Left lung (tissue), 10 donors: ENCODE results near the gene DSC3. TPM values are rescaled to one million over a fixed set of nuclear protein-coding genes. Genes with fewer than 3 reads are reported as not detected.

Experiments used
- ATAC-seq: fragments of 200-7000 bp; cut with Tn5 transposase; one replicate; pipeline ENCODE4 v1.9.1; 2020; ENCODE audit warnings: moderate library complexity
- DNase-seq, 4 donors: peaks; one replicate each; pipeline ENCODE4 v3.0.0-alpha.2; 2013 to 2020
- H3K27ac ChIP-seq, 2 donors: fragments of 200-600 bp; sonication (generic) in 1 of 2; one replicate each; pipeline versions ENCODE4 v1.5.0 to v1.8.0; 2020 to 2021
- H3K27me3 ChIP-seq, 2 donors: fragments of 200-600 bp; sonication (generic) in 1 of 2; one replicate each; pipeline versions ENCODE4 v1.5.0 to v1.8.0; 2020 to 2021
- H3K36me3 ChIP-seq, 2 donors: fragments of 200-600 bp; sonication (generic) in 1 of 2; one replicate each; pipeline versions ENCODE4 v1.5.0 to v1.8.0; 2020 to 2021
- H3K4me1 ChIP-seq, 2 donors: fragments of 200-600 bp; one replicate each; pipeline ENCODE4 v1.8.0; 2021
- H3K4me3 ChIP-seq, 2 donors: fragments of 200-600 bp; sonication (generic) in 1 of 2; one replicate each; pipeline versions ENCODE4 v1.5.0 to v1.8.0; 2020 to 2021; ENCODE audit warnings: mild to moderate bottlenecking in 1 of 2
- H3K9me3 ChIP-seq, 2 donors: fragments of 200-600 bp; sonication (generic) in 1 of 2; one replicate each; pipeline versions ENCODE4 v1.5.0 to v1.8.0; 2020 to 2021
- intact Hi-C, 2 donors: fragments of 100-400 bp; cut with DNase I; formaldehyde crosslinking; loops; one replicate each; pipeline versions ENCODE4 v1.11.2 to v1.14.2; 2022
- polyA plus RNA-seq, 6 donors: library from polyadenylated mRNA; unstranded; fragments of 120-200 nt; gene quantifications; one replicate each; pipeline ENCODE4 v1.2.1, GENCODE V29; 2013; ENCODE audit not compliant: insufficient read length in 6 of 6
- total RNA-seq, 2 donors: library from RNA; stranded (reverse); fragmentation: NEBNext Ultra II Directional; extraction: Animal tissue kit (Norgen Biotek cat#: 25700); gene quantifications; one replicate each; pipeline ENCODE4 v1.2.1, GENCODE V29; 2021
- TF ChIP-seq, protein P1 (sequence below), 2 donors: fragments of 200-600 bp; sonication (generic) in 1 of 2; IDR thresholded peaks; one replicate each; pipeline versions ENCODE4 v1.5.0 to v1.8.0; 2021; ENCODE audit warnings: antibody characterized with exemption in 2 of 2
- donor health status: DM: no; HTN: yes; CAD: no.
- donor health status: DM: no; HTN: no; CAD: no.

The DSC3 gene
- total and polyA plus RNA-seq, 8 donors = 0.14 to 0.97 (median 0.30) TPM; not detected in 1

DNA sequence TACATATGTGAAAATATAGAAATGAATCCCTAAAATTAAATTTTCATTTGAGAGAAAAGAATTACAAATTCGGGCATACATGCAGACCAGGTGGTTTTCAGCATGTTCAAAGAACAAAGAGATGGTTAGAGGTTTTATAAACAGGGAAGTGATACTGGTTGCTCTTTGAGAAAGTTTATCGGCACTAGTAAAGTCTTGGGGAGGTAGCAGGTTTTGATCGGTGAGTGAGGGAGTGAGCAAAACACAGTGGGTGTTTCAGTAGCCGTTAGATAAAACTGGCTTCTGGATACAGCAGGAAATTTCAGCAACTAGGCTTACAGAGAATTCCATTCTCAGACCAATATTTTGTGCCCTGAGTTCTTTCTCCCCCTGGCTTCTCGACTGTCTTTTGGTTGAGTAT lies 51.1 kb downstream of the DSC3 start:
- H3K4me3 ChIP-seq = no peak overlapping the region
- no peaks in the 10 kb centered on the region for H3K27me3 ChIP-seq

DNA sequence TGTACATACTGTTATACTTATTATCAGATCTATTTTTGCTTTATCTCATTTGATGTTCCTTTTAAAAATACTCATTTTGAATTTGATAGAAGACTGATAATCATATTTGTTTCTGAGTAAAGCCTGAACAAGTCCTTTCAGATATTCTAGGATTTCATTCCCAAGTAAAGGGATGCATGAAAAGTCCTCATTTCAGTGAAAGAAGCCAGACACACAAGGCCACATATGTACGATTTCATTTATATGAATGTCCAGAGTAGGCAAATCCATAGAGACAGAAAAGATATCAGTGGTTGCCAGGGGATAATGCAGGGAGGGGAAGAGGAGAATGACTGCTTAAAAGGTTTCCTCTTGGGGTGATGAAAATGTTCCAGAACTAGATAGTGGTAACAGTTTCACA lies 53.4 kb downstream of the DSC3 start:
- H3K4me3 ChIP-seq = no peak overlapping the region
- TF ChIP-seq, protein P1, sequence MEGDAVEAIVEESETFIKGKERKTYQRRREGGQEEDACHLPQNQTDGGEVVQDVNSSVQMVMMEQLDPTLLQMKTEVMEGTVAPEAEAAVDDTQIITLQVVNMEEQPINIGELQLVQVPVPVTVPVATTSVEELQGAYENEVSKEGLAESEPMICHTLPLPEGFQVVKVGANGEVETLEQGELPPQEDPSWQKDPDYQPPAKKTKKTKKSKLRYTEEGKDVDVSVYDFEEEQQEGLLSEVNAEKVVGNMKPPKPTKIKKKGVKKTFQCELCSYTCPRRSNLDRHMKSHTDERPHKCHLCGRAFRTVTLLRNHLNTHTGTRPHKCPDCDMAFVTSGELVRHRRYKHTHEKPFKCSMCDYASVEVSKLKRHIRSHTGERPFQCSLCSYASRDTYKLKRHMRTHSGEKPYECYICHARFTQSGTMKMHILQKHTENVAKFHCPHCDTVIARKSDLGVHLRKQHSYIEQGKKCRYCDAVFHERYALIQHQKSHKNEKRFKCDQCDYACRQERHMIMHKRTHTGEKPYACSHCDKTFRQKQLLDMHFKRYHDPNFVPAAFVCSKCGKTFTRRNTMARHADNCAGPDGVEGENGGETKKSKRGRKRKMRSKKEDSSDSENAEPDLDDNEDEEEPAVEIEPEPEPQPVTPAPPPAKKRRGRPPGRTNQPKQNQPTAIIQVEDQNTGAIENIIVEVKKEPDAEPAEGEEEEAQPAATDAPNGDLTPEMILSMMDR (IDR thresholded peaks at IDR 0.05) = no peak
- no peak for ATAC-seq

More for the DNA sequence above, 51.1 kb downstream of the DSC3 start:
- no peak for ATAC-seq
- Histone ChIP-seq H3K36me3 (no peaks in the 10 kb centered on the region), H3K4me1 (no peaks in the 10 kb centered on the region), H3K9me3 (no peaks in the 10 kb centered on the region), H3K27ac (no peak overlapping the region)
- TF ChIP-seq, protein P1 (IDR thresholded peaks at IDR 0.05) = no peak
- no peak for DNase-seq
- intact Hi-C loops = no loop called here

DNA sequence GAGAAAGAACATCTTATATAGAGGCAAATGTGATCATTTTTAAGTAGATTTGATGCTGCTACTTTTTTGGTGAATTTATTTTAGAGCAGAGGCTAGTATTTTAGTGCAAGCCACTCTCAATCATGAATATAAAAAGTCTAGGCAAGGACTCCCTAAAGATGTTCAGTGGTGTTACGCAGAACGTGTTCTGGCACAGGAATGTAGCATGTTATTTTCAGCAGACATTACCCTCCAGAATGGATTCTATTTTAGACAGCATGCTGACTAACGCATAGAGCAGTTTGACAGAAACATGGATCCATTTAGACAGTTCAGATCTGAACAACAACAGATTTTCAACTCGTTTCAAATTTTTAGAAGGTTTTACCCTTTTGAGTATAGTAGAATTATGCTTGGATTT lies 54.1 kb downstream of the DSC3 start:
- no peak for ATAC-seq
- no peaks in the 10 kb centered on the region for H3K4me1 ChIP-seq
- intact Hi-C loops = no loop called here
- H3K27me3 ChIP-seq = no peaks in the 10 kb centered on the region
- no peaks in the 10 kb centered on the region for H3K36me3 ChIP-seq
- H3K9me3 ChIP-seq = no peaks in the 10 kb centered on the region
- H3K27ac ChIP-seq = no peak overlapping the region
- H3K4me3 ChIP-seq = no peak overlapping the region
- TF ChIP-seq, protein P1 (IDR thresholded peaks at IDR 0.05) = no peak
- no peak for DNase-seq

More for the DNA sequence above, 53.4 kb downstream of the DSC3 start:
- Histone ChIP-seq H3K36me3 (no peaks in the 10 kb centered on the region), H3K9me3 (no peaks in the 10 kb centered on the region), H3K27me3 (no peaks in the 10 kb centered on the region), H3K4me1 (no peaks in the 10 kb centered on the region), H3K27ac (no peak overlapping the region)
- intact Hi-C loops = no loop called here
- no peak for DNase-seq

DNA sequence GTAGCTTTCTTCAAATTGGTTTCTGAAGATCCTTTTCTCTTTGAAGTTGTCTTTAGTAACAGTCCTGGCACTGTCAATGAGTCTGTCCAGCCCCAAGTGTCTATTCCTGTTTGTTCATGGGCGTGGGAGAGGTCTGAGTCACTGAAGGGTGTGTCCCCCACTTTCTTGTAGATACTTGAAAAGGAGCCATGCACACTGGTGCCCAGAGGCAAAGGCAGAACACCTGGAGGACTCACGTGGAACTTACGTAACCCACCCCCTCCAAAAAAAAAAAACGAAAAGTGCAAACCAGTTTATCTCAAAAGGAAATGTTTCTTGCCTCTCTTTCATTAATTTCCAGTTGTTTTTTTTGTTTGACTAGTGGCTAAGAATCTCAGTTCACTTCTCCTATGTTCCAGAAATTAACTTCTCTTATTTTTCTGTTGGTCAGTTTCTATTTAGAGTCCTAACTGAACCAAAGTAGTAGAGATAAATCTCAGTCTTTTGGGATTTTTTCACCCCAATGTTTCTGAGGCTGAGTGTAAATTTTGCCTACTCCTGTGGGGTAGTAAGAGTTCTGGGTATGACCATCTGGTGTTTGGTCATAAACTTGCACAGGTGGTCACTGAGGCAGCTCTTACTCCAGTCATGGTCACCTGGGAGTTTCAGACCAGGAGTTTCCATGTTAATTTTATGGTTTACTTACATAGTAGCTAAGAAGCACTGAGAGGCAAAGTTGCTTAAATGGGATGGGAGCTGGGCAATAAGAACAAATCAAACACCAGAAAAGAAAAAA lies 54.9 kb downstream of the DSC3 start:
- H3K27me3 ChIP-seq = no peaks in the 10 kb centered on the region
- ATAC-seq (peak; percentile 98), DNase-seq (peak in 2 of 4 donors; percentile 3 to 72)
- H3K4me3 ChIP-seq = no peak overlapping the region
- peak overlapping the region in 1 of 2 donors; percentile 34 for H3K27ac ChIP-seq
- no peaks in the 10 kb centered on the region for H3K9me3 ChIP-seq
- TF ChIP-seq, protein P1 (IDR thresholded peaks at IDR 0.05) = no peak
- no peaks in the 10 kb centered on the region for H3K4me1 ChIP-seq
- intact Hi-C loops = no loop called here
- no peaks in the 10 kb centered on the region for H3K36me3 ChIP-seq

DNA sequence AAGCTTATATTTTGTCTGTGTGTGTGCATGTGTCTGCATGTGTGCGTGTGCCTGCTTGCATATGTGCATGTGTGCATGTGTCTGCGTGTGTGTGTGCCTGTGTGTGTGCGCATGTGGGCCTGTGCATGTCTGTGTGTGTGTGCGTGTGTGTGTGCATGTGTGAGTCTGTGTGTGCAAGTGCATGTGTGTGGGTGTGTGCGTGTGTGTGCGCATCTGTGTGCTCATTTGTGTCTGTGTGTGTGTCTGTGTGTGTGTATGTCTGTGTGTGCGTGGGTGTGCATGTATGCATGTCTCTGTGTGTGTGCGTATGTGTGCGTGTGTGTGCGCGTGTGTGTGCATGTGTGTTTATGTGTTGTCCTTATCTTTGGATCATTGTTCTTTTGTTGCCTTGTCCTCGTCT lies 56.8 kb downstream of the DSC3 start:
- Histone ChIP-seq H3K4me3 (no peak overlapping the region), H3K4me1 (no peaks in the 10 kb centered on the region), H3K27me3 (no peaks in the 10 kb centered on the region), H3K9me3 (no peaks in the 10 kb centered on the region), H3K36me3 (no peaks in the 10 kb centered on the region), H3K27ac (no peak overlapping the region)
- ATAC-seq (no peak), DNase-seq (no peak)
- intact Hi-C loops = no loop called here
- TF ChIP-seq, protein P1 (IDR thresholded peaks at IDR 0.05) = no peak
